GM19455 (cell line): ENCODE data around the gene RBMS1.

Experiments
- ATAC-seq: cut with Tn5 transposase; IDR thresholded peaks from one replicate; pipeline ENCODE4 v1.9.1; 2021; ENCODE audit not compliant: unreplicated experiment

Gene RBMS1

GRCh38 chr2:160287476-160287875 lies 206.1 kb downstream of the RBMS1 start:
- no peak for ATAC-seq

GRCh38 chr2:160286551-160286950 lies 207.1 kb downstream of the RBMS1 start:
- no peak for ATAC-seq

- ATAC-seq = no peak
These were observed 209.9 kb downstream of the RBMS1 start for GRCh38 chr2:160283675-160284074.

- ATAC-seq = no peak
These were observed 211.5 kb downstream of the RBMS1 start for GRCh38 chr2:160282063-160282580.

GRCh38 chr2:160281213-160281612 lies 212.4 kb downstream of the RBMS1 start:
- no peak for ATAC-seq

GRCh38 chr2:160279813-160280465 lies 213.7 kb downstream of the RBMS1 start:
- no peak for ATAC-seq

- no peak for ATAC-seq
These were observed 214.8 kb downstream of the RBMS1 start for GRCh38 chr2:160278879-160279177.

- ATAC-seq = peak; percentile 86
These were observed 215.3 kb downstream of the RBMS1 start for GRCh38 chr2:160278101-160278878.

- ATAC-seq = no peak
These were observed 216.5 kb downstream of the RBMS1 start for GRCh38 chr2:160277151-160277550.

- ATAC-seq = no peak
These were observed 218.0 kb downstream of the RBMS1 start for GRCh38 chr2:160275656-160276055.

GRCh38 chr2:160271171-160272086 lies 222.2 kb downstream of the RBMS1 start:
- ATAC-seq = no peak

GRCh38 chr2:160270571-160271113 lies 223.0 kb downstream of the RBMS1 start:
- no peak for ATAC-seq

- ATAC-seq = peak; percentile 93
These were observed 223.6 kb downstream of the RBMS1 start for GRCh38 chr2:160269803-160270570.

GRCh38 chr2:160269365-160269764 lies 224.2 kb downstream of the RBMS1 start:
- peak; percentile 19 for ATAC-seq

- ATAC-seq = no peak
These were observed 225.3 kb downstream of the RBMS1 start for GRCh38 chr2:160268151-160268781.

- no peak for ATAC-seq
These were observed 225.9 kb downstream of the RBMS1 start for GRCh38 chr2:160267692-160268091.

- ATAC-seq = no peak
These were observed 226.6 kb downstream of the RBMS1 start for GRCh38 chr2:160267022-160267421.

- ATAC-seq = no peak
These were observed 227.5 kb downstream of the RBMS1 start for GRCh38 chr2:160266037-160266551.

GRCh38 chr2:160264308-160264707 lies 229.3 kb downstream of the RBMS1 start:
- ATAC-seq = no peak

- ATAC-seq = no peak
These were observed 231.9 kb downstream of the RBMS1 start for GRCh38 chr2:160261732-160262131.
